Measurements from ENCODE around the gene HMX2. TPM values are rescaled to one million over a fixed set of nuclear protein-coding genes. Genes with fewer than 3 reads are reported as not detected.

HMX2 gene
- total RNA-seq, 1 experiment from 2014 or later, result not detected

DNA sequence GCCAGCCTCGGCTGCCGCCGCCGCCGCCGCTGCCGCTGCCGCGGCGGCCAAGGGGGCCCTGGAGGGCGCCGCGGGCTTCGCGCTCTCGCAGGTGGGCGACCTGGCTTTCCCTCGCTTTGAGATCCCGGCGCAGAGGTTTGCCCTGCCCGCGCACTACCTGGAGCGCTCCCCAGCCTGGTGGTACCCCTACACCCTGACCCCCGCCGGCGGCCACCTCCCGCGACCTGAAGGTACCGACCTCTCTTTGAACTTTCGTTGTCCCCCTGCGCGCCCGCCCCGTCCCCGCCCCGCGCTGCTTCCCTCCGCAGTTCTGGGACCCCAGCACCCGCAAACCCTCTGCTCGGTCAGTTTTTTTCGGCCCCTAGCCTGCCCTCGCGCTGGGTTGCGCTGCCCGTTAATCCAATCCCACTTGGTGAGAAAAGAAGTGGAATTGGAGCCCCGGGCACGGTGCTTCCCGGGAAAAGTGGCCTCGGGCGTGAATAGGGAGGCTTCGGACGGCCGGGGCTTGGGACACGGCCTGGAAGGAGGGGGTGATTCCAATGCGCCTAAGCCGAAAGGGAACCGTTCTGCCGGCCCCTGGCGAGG, 11.6 kb upstream of the HMX2 start:
- H3K9me3 ChIP-seq (ENCODE audit: control insufficient read depth in 1 of 2, insufficient read depth in 1 of 2, low read depth in 1 of 2, low read length in 2 of 2), result no peaks in the 10 kb centered on the region
- H3K9me2 ChIP-seq (ENCODE audit: insufficient read depth), result no peaks in the 10 kb centered on the region
- ATAC-seq, result no peak
- no peaks in the 10 kb centered on the region for H3K36me3 ChIP-seq (ENCODE audit: control insufficient read depth in 1 of 2, insufficient read depth in 2 of 2, low read length in 2 of 2)
- no peak for TF ChIP-seq RAD21 (IDR thresholded peaks at IDR 0.05; ENCODE audit: low read depth)
- TF ChIP-seq CEBPB (IDR thresholded peaks at IDR 0.05; ENCODE audit: low read depth), result no peak
- TF ChIP-seq, protein P1, sequence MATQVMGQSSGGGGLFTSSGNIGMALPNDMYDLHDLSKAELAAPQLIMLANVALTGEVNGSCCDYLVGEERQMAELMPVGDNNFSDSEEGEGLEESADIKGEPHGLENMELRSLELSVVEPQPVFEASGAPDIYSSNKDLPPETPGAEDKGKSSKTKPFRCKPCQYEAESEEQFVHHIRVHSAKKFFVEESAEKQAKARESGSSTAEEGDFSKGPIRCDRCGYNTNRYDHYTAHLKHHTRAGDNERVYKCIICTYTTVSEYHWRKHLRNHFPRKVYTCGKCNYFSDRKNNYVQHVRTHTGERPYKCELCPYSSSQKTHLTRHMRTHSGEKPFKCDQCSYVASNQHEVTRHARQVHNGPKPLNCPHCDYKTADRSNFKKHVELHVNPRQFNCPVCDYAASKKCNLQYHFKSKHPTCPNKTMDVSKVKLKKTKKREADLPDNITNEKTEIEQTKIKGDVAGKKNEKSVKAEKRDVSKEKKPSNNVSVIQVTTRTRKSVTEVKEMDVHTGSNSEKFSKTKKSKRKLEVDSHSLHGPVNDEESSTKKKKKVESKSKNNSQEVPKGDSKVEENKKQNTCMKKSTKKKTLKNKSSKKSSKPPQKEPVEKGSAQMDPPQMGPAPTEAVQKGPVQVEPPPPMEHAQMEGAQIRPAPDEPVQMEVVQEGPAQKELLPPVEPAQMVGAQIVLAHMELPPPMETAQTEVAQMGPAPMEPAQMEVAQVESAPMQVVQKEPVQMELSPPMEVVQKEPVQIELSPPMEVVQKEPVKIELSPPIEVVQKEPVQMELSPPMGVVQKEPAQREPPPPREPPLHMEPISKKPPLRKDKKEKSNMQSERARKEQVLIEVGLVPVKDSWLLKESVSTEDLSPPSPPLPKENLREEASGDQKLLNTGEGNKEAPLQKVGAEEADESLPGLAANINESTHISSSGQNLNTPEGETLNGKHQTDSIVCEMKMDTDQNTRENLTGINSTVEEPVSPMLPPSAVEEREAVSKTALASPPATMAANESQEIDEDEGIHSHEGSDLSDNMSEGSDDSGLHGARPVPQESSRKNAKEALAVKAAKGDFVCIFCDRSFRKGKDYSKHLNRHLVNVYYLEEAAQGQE (IDR thresholded peaks at IDR 0.05; ENCODE audit: low read depth), result no peak
- TF ChIP-seq YY1 (IDR thresholded peaks at IDR 0.05; ENCODE audit: extremely low read depth, insufficient replicate concordance, low read depth, low read length), result no peak
- no peak for TF ChIP-seq SRF (IDR thresholded peaks at IDR 0.05; ENCODE audit: low read depth)
- ChIA-PET RAD21 (ENCODE audit: low non-redundant PET in 1 of 2, low total read pairs in 2 of 2, uncharacterized antibody in 2 of 2, unreplicated experiment in 2 of 2) (no interaction called here), POLR2A (no interaction called here), CTCF (no interaction called here)
- no peaks in the 10 kb centered on the region for H4K20me1 ChIP-seq (ENCODE audit: insufficient read depth)
- H3K4me1 ChIP-seq (ENCODE audit: control insufficient read depth in 1 of 2, insufficient read depth in 2 of 2, low read length in 2 of 2), result peaks cover 5 to 18% of the 10 kb centered on the region in 2 experiments; a peak in 1 of 4 replicates
- BruUV-seq (replicated peaks), result no TSS peak
- no peaks in the 10 kb centered on the region for H3K79me2 ChIP-seq (ENCODE audit: insufficient read depth, low read length)
- no peak overlapping the region for H3K4me3 ChIP-seq (replicated peaks in 1 of 2; ENCODE audit: low read depth in 1 of 2, low read length in 2 of 2)
- no peak overlapping the region for H3K4me2 ChIP-seq (ENCODE audit: low read length)
- no peak overlapping the region for H2AFZ ChIP-seq (ENCODE audit: low read depth, low read length, poor library complexity, severe bottlenecking)
- H3K9ac ChIP-seq (ENCODE audit: low read length), result no peak overlapping the region
- H3K27ac ChIP-seq (ENCODE audit: low read depth, low read length), result no peak overlapping the region
- no peaks in the 10 kb centered on the region for H3K27me3 ChIP-seq (ENCODE audit: insufficient read depth, low read length)
- DNase-seq (ENCODE audit: low read depth, low spot score), result no peak
- intact Hi-C loops (cut with micrococcal nuclease), result no loop called here
